Rectal smooth muscle tissue (tissue), 1 donor: Measurements from ENCODE around the gene HYPK.

Experiments used
- H3K27ac ChIP-seq: one replicate; pipeline ENCODE4 v1.7.0; 2013; ENCODE audit warnings: low read depth, low read length, inconsistent platforms
- H3K27me3 ChIP-seq: one replicate; pipeline ENCODE4 v1.7.0; 2013; ENCODE audit warnings: low read length; ENCODE audit not compliant: control insufficient read depth, insufficient read depth
- H3K36me3 ChIP-seq: one replicate; pipeline ENCODE4 v1.7.0; 2013; ENCODE audit warnings: low read length; ENCODE audit not compliant: control insufficient read depth, insufficient read depth
- H3K4me1 ChIP-seq: one replicate; pipeline ENCODE4 v1.7.0; 2013; ENCODE audit warnings: low read length; ENCODE audit not compliant: control insufficient read depth, insufficient read depth
- H3K4me3 ChIP-seq: one replicate; pipeline ENCODE4 v1.7.0; 2013; ENCODE audit warnings: low read length
- H3K9ac ChIP-seq: one replicate; pipeline ENCODE4 v1.7.0; 2013; ENCODE audit warnings: low read length

HYPK gene

DNA sequence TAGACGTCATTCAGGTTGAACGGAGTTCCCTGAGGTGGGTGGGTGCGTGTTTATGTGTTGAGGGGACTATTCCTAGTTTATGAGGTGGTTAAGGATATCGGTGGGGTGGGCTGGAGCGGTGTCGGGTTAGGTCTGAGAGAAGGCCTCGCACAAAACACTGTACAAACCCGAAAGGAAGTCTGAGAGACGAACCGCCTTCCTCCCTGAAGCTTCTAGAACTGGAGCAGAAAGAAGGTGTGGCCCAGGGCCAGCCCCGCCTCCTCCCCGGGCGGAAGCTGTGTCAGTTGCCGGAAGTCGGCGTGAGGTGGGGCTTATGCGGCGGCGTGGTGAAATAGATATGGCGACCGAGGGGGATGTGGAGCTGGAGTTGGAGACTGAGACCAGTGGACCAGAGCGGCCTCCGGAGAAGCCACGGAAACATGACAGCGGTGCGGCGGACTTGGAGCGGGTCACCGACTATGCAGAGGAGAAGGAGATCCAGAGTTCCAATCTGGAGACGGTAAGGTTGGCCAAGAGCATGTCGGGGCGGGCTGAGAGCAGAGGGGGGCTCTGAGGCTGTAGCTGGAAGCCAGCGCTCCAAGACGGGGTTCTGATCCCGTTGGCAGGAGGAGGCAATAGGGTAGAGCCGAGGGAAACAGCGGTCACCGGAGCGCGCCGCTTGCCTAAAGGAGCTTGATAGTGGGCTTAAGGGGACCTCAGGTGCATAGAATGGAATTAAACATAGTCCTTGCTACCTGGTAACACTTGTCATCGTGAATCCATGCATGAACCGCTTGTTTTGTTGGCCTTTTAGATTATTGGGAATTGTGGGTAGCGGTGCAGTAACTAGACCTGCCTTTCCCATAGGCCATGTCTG is at the start of gene HYPK:
Gene HYPK, plus strand, starts transcription at position 314 of the 856 bp plus-strand sequence. Its CDS starts 24 bp downstream, at position 338.
- Histone ChIP-seq H3K9ac (peak within 1 kb of the TSS; percentile 95), H3K36me3 (peaks cover 15% of the 10 kb centered on the region)

GRCh38 chr15:43751885-43752284 is 48.5 kb upstream of the HYPK start:
- peaks cover 2% of the 10 kb centered on the region for H3K36me3 ChIP-seq
- H3K4me3 ChIP-seq: no peak overlapping the region
- no peak overlapping the region for H3K27ac ChIP-seq
- H3K4me1 ChIP-seq: peaks cover 2% of the 10 kb centered on the region
- H3K27me3 ChIP-seq: no peaks in the 10 kb centered on the region
- H3K9ac ChIP-seq: no peak overlapping the region

More for the DNA sequence above, at the start of gene HYPK:
- H3K27me3 ChIP-seq: no peaks in the 10 kb centered on the region
- H3K4me1 ChIP-seq: peaks cover 14% of the 10 kb centered on the region
- H3K27ac ChIP-seq: peak within 1 kb of the TSS; percentile 92
- peak within 1 kb of the TSS; percentile 99 for H3K4me3 ChIP-seq

GRCh38 chr15:43762824-43763223 is 37.6 kb upstream of the HYPK start:
- peaks cover 19% of the 10 kb centered on the region for H3K36me3 ChIP-seq
- H3K4me1 ChIP-seq: no peaks in the 10 kb centered on the region
- H3K27me3 ChIP-seq: no peaks in the 10 kb centered on the region
- no peak overlapping the region for H3K9ac ChIP-seq
- no peak overlapping the region for H3K27ac ChIP-seq
- no peak overlapping the region for H3K4me3 ChIP-seq

DNA sequence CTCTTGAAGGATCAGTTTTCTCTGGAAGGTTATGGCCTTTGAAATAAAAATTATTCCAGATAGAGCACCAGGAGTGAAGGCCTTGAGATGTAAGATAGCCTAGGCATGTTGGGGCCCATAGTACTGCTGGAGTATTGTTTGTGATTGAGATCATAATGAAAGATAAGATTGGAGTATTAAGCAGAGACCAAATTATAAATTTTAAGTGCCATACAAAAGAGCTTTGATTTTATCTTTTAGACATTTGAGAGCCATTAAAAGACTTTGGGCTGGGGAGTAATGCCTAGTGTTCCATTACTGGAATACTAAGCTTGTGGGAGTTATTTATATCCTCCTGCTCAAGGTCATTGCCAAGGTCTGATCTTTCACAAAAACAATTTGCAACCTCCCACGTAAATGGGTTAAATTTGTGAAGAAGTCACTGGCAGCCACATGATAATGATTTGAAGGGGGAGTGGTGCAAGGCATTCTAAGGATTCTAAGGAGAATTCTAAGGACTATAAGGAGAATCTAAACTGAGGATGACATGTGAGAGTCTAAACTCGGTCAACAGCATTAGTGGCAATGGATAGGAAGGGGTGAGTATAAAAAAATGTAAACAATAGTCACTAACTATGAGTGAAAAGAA is 36.5 kb upstream of the HYPK start:
- H3K36me3 ChIP-seq: peaks cover 23% of the 10 kb centered on the region
- H3K27me3 ChIP-seq: no peaks in the 10 kb centered on the region
- H3K9ac ChIP-seq: no peak overlapping the region
- H3K4me1 ChIP-seq: no peaks in the 10 kb centered on the region
- no peak overlapping the region for H3K27ac ChIP-seq
- H3K4me3 ChIP-seq: no peak overlapping the region

DNA sequence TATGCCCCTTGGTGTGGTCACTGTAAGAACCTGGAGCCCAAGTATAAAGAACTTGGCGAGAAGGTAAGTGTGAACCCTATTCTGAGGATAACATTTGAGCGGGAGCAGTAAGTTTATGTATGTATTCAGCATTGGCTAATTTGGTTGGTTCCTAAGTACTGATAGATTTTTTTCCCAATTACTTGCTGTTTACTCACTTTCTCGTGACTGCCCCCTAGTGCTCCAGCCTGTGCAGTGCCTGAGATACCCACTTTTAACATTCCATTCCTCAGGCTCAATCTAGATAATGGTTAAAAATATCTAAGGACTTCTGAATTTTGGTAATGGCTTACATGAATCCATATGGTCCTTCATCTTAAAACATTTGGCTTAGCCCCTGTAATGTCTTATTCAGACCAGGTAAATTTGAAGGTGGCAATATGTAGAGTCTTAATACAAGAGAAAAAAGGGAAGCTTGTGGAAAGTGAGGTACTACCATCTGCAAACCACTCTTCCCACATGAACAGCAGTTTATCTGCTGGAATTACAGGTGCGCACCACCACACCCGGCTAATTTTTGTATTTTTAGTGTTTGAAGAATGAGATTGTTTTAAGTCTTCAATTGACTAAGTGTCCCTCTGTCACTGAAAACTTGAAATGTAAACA is 30.7 kb upstream of the HYPK start:
- H3K27me3 ChIP-seq: no peaks in the 10 kb centered on the region
- no peak overlapping the region for H3K4me3 ChIP-seq
- peaks cover 31% of the 10 kb centered on the region for H3K36me3 ChIP-seq
- no peaks in the 10 kb centered on the region for H3K4me1 ChIP-seq
- H3K9ac ChIP-seq: no peak overlapping the region
- H3K27ac ChIP-seq: no peak overlapping the region

DNA sequence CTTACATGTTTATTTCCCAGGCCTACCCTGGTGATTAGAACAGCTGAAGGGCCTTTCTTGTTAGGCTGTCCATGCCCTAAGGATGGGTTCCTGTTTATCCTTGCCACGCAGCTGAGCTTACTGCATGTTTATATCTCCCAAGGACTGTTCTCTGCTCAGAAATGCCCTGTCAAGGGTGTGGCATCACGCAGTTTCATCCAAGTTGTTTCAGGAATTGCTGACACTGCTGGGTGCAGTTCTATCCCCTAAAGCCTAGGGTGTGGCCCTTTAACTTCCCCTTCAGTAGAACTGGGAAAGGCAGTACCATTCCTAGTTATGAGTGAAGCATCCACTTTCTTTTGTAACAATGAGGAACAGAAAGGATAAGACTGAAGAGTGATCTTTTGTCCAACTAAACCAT is 28.6 kb upstream of the HYPK start:
- no peak overlapping the region for H3K27ac ChIP-seq
- H3K36me3 ChIP-seq: peaks cover 26% of the 10 kb centered on the region

GRCh38 chr15:43772624-43773023 is 27.8 kb upstream of the HYPK start:
- peaks cover 26% of the 10 kb centered on the region for H3K36me3 ChIP-seq
- H3K4me1 ChIP-seq: no peaks in the 10 kb centered on the region
- H3K27me3 ChIP-seq: no peaks in the 10 kb centered on the region
- no peak overlapping the region for H3K9ac ChIP-seq
- H3K4me3 ChIP-seq: no peak overlapping the region
- no peak overlapping the region for H3K27ac ChIP-seq

More for the DNA sequence above, 28.6 kb upstream of the HYPK start:
- no peak overlapping the region for H3K9ac ChIP-seq
- H3K4me3 ChIP-seq: no peak overlapping the region
- H3K4me1 ChIP-seq: no peaks in the 10 kb centered on the region
- H3K27me3 ChIP-seq: no peaks in the 10 kb centered on the region

DNA sequence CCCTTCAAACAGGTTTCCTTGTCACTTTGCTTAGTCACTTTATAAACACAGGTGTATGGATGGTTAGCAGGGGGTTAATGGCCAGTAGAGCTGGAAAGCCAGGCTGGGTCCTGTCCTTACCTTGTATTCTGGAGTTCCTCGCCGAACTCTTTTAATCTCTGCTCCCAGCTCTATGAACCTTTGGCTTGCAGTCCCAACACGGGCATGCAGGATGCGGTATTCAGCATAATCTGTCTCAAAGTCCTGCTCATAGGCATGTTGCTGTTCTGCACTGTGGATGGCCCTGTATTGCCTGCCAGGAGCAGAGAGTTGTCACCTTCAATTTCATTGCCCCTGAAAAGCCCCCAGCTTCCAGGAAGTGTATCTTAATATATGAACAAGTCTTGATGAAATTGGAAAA is 26.3 kb upstream of the HYPK start:
- H3K27me3 ChIP-seq: no peaks in the 10 kb centered on the region
- H3K4me1 ChIP-seq: no peaks in the 10 kb centered on the region
- peaks cover 21% of the 10 kb centered on the region for H3K36me3 ChIP-seq
- H3K27ac ChIP-seq: no peak overlapping the region
- no peak overlapping the region for H3K4me3 ChIP-seq
- H3K9ac ChIP-seq: no peak overlapping the region

- H3K4me3 ChIP-seq: peak overlapping the region; percentile 80
- no peak overlapping the region for H3K27ac ChIP-seq
- peaks cover 15% of the 10 kb centered on the region for H3K36me3 ChIP-seq
- H3K9ac ChIP-seq: no peak overlapping the region
- no peaks in the 10 kb centered on the region for H3K27me3 ChIP-seq
- no peaks in the 10 kb centered on the region for H3K4me1 ChIP-seq
Measured at GRCh38 chr15:43775411-43775965, 24.9 kb upstream of the HYPK start.

GRCh38 chr15:43776101-43776717 is 24.2 kb upstream of the HYPK start:
- H3K27ac ChIP-seq: peak overlapping the region; percentile 74
- peak overlapping the region; percentile 80 for H3K4me3 ChIP-seq
- no peaks in the 10 kb centered on the region for H3K4me1 ChIP-seq
- peak overlapping the region; percentile 47 for H3K9ac ChIP-seq
- peaks cover 13% of the 10 kb centered on the region for H3K36me3 ChIP-seq
- H3K27me3 ChIP-seq: no peaks in the 10 kb centered on the region

DNA sequence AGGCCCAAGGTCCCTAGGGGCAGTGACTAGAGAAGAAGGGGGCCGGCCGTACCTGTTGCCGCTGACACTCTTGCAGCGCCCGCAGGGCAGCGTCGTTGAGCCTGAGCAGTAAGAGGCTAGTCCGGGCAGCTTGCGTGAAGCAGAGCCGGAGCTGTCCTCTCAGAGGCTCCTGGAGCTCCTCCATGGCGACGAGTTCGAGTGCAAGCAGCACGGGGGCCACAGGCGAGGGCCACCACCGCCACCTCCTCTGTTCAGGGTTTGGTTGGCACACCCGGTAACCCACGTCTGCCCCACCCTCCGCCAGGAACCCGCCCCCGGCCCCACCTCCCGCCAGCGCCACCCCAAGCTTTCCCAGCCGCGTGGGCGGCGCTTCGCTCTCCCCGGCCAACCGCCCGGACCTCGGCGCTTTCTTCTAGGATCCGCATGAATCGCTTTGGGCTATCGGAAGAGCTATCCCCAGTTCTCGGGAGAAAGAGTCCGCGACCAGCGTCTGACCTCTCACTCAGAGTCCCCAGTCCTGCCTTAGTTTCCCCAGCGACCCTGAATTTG is 23.6 kb upstream of the HYPK start, which contains the start of gene ELL3:
Gene ELL3, minus strand, starts transcription at position 249 of the 549 bp plus-strand sequence. Its CDS starts 65 bp downstream, at position 184.
- peak within 1 kb of the TSS; percentile 51 for H3K9ac ChIP-seq
- H3K4me3 ChIP-seq: peak within 1 kb of the TSS; percentile 80
- peak within 1 kb of the TSS; percentile 74 for H3K27ac ChIP-seq
- no peaks in the 10 kb centered on the region for H3K27me3 ChIP-seq
- peaks cover 8% of the 10 kb centered on the region for H3K36me3 ChIP-seq
- H3K4me1 ChIP-seq: no peaks in the 10 kb centered on the region
